Suprapubic skin (tissue), 4 donors: Measurements from ENCODE around the gene PPRC1. TPM values are rescaled to one million over a fixed set of nuclear protein-coding genes. Genes with fewer than 3 reads are reported as not detected.

Source experiments
- DNase-seq, 2 donors: peaks; one replicate each; pipeline ENCODE4 v3.0.0-alpha.2; 2019; ENCODE audit warnings: low spot score in 2 of 2
- H3K27ac ChIP-seq: fragments of 200-600 bp; sonication (generic); one replicate; pipeline ENCODE4 v1.5.1; 2019
- H3K27me3 ChIP-seq: fragments of 200-600 bp; sonication (generic); one replicate; pipeline ENCODE4 v1.5.1; 2019
- H3K36me3 ChIP-seq: fragments of 200-600 bp; sonication (generic); one replicate; pipeline ENCODE4 v1.5.1; 2019
- H3K4me1 ChIP-seq: fragments of 200-600 bp; sonication (generic); one replicate; pipeline ENCODE4 v1.5.1; 2019
- H3K4me3 ChIP-seq: fragments of 200-600 bp; sonication (generic); one replicate; pipeline ENCODE4 v1.5.1; 2019; ENCODE audit warnings: mild to moderate bottlenecking
- H3K9me3 ChIP-seq: fragments of 200-600 bp; sonication (generic); one replicate; pipeline ENCODE4 v1.5.1; 2019
- CTCF ChIP-seq, 2 donors: fragments of 200-600 bp in 1 of 2; fragments of 450-650 bp in 1 of 2; sonication (generic) in 1 of 2; IDR thresholded peaks; one replicate each; pipeline ENCODE4 v1.5.1; 2016 to 2019; ENCODE audit warnings: antibody characterized with exemption in 2 of 2, mild to moderate bottlenecking in 1 of 2, moderate library complexity in 1 of 2
- EP300 ChIP-seq: sonication (generic); formaldehyde crosslinking; IDR thresholded peaks from one replicate; pipeline ENCODE4 v1.6.1; 2017; ENCODE audit warnings: antibody characterized with exemption
- POLR2A ChIP-seq, 2 donors: fragments of 450-650 bp; IDR thresholded peaks; one replicate each; pipeline ENCODE4 v1.6.1; 2017; ENCODE audit warnings: antibody characterized with exemption in 2 of 2, mild to moderate bottlenecking in 2 of 2, moderate library complexity in 2 of 2
- POLR2AphosphoS5 ChIP-seq, 3 donors: sonication (generic); formaldehyde crosslinking; IDR thresholded peaks; one replicate each; pipeline ENCODE4 v1.6.1; 2017; ENCODE audit warnings: antibody characterized with exemption in 3 of 3
- WGBS: methylation state at CpG from one replicate; pipeline ENCODE4 v1.1.5; 2018; 5-methylcytosine and 5-hydroxymethylcytosine counted together
- total RNA-seq, 4 donors: library from RNA; depleted of rRNA; stranded (reverse); fragments of >200 nt; gene quantifications; one replicate each; pipeline ENCODE4 v1.1.0, GENCODE V29; 2016

The PPRC1 gene
- 10 to 100 TPM; 42.6 to 80.0 (median 55.2) TPM for total RNA-seq

DNA sequence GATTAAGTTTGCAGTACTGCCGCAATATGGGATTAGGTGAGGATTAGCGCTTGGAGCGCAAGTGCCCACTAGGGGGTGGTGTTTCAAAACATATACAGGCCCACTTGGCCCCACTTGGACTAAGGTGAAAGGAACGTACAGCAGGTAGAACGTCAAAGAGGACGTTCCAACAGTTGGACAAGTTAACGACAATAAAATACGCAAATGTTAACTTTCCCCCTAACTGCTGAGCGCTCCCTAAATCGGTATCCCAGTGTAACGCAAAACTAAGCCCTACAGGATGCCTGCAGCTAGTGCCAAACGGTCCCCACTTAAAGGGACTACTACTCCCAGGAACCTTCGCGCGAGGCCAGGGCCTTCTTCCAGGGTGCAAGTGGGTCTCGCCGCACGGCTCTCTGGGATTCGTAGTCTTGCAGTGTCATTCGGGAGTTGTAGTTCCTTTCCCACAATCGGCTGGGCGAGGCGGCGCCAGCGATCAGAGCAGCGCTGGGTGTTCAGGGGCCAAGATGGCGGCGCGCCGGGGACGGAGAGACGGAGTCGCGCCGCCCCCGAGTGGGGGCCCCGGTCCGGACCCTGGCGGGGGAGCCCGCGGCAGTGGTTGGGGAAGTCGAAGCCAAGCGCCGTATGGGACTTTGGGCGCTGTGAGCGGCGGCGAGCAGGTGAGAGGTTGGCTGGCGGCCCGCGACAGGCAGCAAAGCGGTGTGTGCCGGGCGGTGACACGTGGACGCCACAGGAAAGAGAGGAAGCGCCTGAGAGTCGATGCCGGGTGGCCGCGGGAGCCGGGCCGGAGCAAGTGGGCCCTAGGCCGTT lies at the start of gene PPRC1:
Gene PPRC1 (plus strand): TSS at position 478 of the 810 bp plus-strand sequence. CDS start 29 bp downstream, at position 507.
- no peaks in the 10 kb centered on the region for H3K9me3 ChIP-seq
- H3K4me1 ChIP-seq: peaks cover 40% of the 10 kb centered on the region
- TF ChIP-seq CTCF (IDR thresholded peaks at IDR 0.05): peak; percentile 84 to 85
- no peak for TF ChIP-seq EP300
- TF ChIP-seq POLR2A (IDR thresholded peaks at IDR 0.05): peak; percentile 47 to 62
- TF ChIP-seq POLR2AphosphoS5 (IDR thresholded peaks at IDR 0.05): peak in 2 of 3 donors; percentile 43 to 78
- H3K27me3 ChIP-seq: no peaks in the 10 kb centered on the region
- peak; percentile 99 for DNase-seq
- H3K27ac ChIP-seq: peak within 1 kb of the TSS; percentile 96
- peaks cover under 1% of the 10 kb centered on the region for H3K36me3 ChIP-seq
- peak within 1 kb of the TSS; percentile 98 for H3K4me3 ChIP-seq
- WGBS: under 1% methylated on average over 29 of the region's 64 CpGs

DNA sequence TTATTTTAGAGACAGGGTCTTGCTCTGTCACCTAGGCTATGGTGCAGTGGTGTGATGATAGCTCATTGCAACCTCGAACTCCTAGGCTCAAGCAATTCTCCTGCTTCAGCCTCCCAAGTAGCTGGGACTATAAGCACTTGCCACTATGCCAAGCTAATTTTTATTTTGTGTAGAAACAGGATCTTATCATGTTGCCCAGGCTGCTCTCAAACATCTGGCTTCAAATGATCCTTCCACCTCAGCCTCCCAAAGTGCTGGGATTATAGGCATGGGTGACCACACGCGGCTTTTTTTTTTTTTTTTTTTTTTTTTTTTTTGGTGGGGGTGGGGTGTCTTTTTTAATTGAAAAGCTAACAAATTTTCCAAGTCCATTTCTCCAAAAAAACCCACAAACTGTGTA lies 49.3 kb upstream of the PPRC1 start:
- 95% methylated on average over 3 of the region's 3 CpGs for WGBS
- DNase-seq: no peak
- no peak for TF ChIP-seq POLR2A (IDR thresholded peaks at IDR 0.05)
- no peak for TF ChIP-seq POLR2AphosphoS5 (IDR thresholded peaks at IDR 0.05)
- no peak for TF ChIP-seq EP300
- TF ChIP-seq CTCF (IDR thresholded peaks at IDR 0.05): no peak

GRCh38 chr10:102085336-102085735 lies 47.5 kb upstream of the PPRC1 start:
- Histone ChIP-seq H3K4me1 (no peaks in the 10 kb centered on the region), H3K9me3 (no peaks in the 10 kb centered on the region), H3K27me3 (no peaks in the 10 kb centered on the region), H3K36me3 (no peaks in the 10 kb centered on the region), H3K27ac (no peak overlapping the region), H3K4me3 (no peak overlapping the region)
- no peak for TF ChIP-seq POLR2A (IDR thresholded peaks at IDR 0.05)
- TF ChIP-seq CTCF (IDR thresholded peaks at IDR 0.05): no peak
- TF ChIP-seq POLR2AphosphoS5 (IDR thresholded peaks at IDR 0.05): no peak
- TF ChIP-seq EP300: no peak
- DNase-seq: no peak
- WGBS: 80% methylated on average over 3 of the region's 3 CpGs

More for the DNA sequence above, 49.3 kb upstream of the PPRC1 start:
- Histone ChIP-seq H3K27ac (no peak overlapping the region), H3K27me3 (no peaks in the 10 kb centered on the region), H3K4me3 (no peak overlapping the region), H3K9me3 (no peaks in the 10 kb centered on the region), H3K36me3 (no peaks in the 10 kb centered on the region), H3K4me1 (no peaks in the 10 kb centered on the region)

DNA sequence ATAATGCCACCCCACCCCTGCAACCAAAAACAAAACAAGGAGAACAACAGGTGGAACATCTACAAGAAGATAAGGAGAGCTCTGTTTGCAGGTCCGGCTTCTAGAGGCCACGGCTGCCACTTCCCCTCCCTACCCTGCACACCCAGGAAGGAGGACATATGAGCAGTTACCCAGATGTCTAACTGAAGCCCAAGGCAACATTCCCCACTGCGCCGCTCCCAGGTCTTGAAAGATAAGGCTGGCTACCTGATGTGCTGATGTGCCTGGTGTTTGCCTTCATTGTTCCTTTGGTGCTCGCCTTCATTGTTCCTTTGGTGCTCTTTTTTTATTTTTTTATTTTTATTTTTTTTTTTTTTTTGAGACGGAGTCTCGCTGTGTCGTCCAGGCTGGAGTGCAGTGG lies 46.6 kb upstream of the PPRC1 start:
- no peak overlapping the region for H3K4me3 ChIP-seq
- TF ChIP-seq CTCF (IDR thresholded peaks at IDR 0.05): no peak
- TF ChIP-seq POLR2AphosphoS5 (IDR thresholded peaks at IDR 0.05): no peak
- TF ChIP-seq EP300: no peak
- no peak for TF ChIP-seq POLR2A (IDR thresholded peaks at IDR 0.05)
- 98% methylated on average over 8 of the region's 8 CpGs for WGBS
- H3K9me3 ChIP-seq: no peaks in the 10 kb centered on the region
- no peak for DNase-seq
- no peaks in the 10 kb centered on the region for H3K36me3 ChIP-seq
- H3K4me1 ChIP-seq: no peaks in the 10 kb centered on the region
- H3K27me3 ChIP-seq: no peaks in the 10 kb centered on the region
- no peak overlapping the region for H3K27ac ChIP-seq

DNA sequence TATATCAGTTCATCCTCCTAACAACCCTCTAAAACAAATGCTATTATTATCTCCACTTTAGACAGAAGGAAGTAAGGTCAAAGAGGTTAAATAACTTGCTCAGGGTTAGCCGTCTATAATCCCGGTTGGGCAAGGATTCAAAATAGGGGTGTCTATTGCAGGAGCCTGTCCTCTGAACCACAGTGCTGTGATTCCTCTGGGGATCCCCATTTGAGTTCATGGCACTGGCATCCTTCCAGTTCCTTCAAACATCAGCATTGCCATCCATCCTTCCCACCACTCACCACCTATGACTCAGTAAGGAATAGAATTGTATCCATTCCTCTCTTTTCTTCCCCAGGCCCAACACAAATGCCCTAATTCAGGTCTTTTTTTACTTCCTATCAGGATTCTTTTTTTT lies 42.1 kb upstream of the PPRC1 start:
- Histone ChIP-seq H3K36me3 (no peaks in the 10 kb centered on the region), H3K4me3 (no peak overlapping the region), H3K9me3 (no peaks in the 10 kb centered on the region), H3K27ac (no peak overlapping the region), H3K4me1 (no peaks in the 10 kb centered on the region), H3K27me3 (no peaks in the 10 kb centered on the region)
- DNase-seq: no peak
- TF ChIP-seq CTCF (IDR thresholded peaks at IDR 0.05): no peak
- no peak for TF ChIP-seq POLR2A (IDR thresholded peaks at IDR 0.05)
- TF ChIP-seq POLR2AphosphoS5 (IDR thresholded peaks at IDR 0.05): no peak
- WGBS: 57% methylated on average over 2 of the region's 2 CpGs
